Right atrium auricular region (tissue), 2 donors: Measurements from ENCODE around the gene PMF1. TPM values are rescaled to one million over a fixed set of nuclear protein-coding genes. Genes with fewer than 3 reads are reported as not detected.

Experiments used
- DNase-seq: peaks from one replicate; pipeline ENCODE4 v3.0.0-alpha.2; 2019; ENCODE audit warnings: low spot score
- H3K27ac ChIP-seq, 2 donors: fragments of 200-600 bp; sonication (generic); 1 replicate in 1 of 2; 2 replicates in 1 of 2; pipeline ENCODE4 v1.5.1; 2016 to 2019
- H3K27me3 ChIP-seq, 2 donors: fragments of 200-600 bp; sonication (generic); one replicate each; pipeline versions ENCODE4 v1.5.1 to v1.6.0; 2017 to 2019
- H3K36me3 ChIP-seq: fragments of 200-600 bp; sonication (generic); one replicate; pipeline ENCODE4 v1.5.1; 2016
- H3K4me1 ChIP-seq, 2 donors: fragments of 200-600 bp; sonication (generic); one replicate each; pipeline versions ENCODE4 v1.5.1 to v1.6.0; 2017 to 2019
- H3K4me3 ChIP-seq, 2 donors: fragments of 200-600 bp; sonication (generic); 1 replicate in 1 of 2; 2 replicates in 1 of 2; pipeline ENCODE4 v1.5.1; 2017 to 2019; ENCODE audit warnings: mild to moderate bottlenecking in 1 of 2, moderate library complexity in 1 of 2
- H3K9me3 ChIP-seq, 2 donors: fragments of 200-600 bp; sonication (generic); one replicate each; pipeline ENCODE4 v1.5.1; 2019
- total RNA-seq, 2 donors: library from RNA; depleted of rRNA; stranded (reverse); fragments of >200 nt; gene quantifications; one replicate each; pipeline ENCODE4 v1.1.0, GENCODE V29; 2016
- TF ChIP-seq, protein P1 (sequence below), 2 donors: fragments of 200-600 bp; sonication (generic); IDR thresholded peaks; one replicate each; pipeline ENCODE4 v1.5.1; 2019; ENCODE audit warnings: antibody characterized with exemption in 2 of 2

Gene PMF1
- total RNA-seq, 2 donors from 2014 or later, result 81.8 to 88.3 TPM

DNA sequence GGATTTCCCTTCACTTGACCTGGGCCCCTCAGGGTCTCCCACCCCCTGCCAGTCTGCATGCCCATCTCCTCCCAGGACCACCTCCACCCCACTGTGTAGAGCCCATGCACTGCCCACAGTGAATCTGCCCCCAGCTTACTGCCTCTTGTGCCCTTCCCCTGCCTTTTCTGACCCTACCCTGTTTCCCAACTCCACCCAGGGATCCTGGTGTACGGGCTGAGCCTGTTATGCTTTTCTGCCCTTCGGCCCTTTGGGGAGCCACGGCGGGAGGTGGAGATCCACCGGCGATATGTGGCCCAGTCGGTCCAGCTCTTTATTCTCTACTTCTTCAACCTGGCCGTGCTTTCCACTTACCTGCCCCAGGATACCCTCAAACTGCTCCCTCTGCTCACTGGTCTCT is 73.3 kb downstream of the PMF1 start:
- Histone ChIP-seq H3K4me3 (no peak overlapping the region), H3K27me3 (no peaks in the 10 kb centered on the region), H3K4me1 (peaks cover 0 to 23% of the 10 kb centered on the region in 2 donors), H3K36me3 (no peaks in the 10 kb centered on the region), H3K27ac (no peak overlapping the region), H3K9me3 (no peaks in the 10 kb centered on the region)
- DNase-seq, result no peak
- TF ChIP-seq, protein P1, sequence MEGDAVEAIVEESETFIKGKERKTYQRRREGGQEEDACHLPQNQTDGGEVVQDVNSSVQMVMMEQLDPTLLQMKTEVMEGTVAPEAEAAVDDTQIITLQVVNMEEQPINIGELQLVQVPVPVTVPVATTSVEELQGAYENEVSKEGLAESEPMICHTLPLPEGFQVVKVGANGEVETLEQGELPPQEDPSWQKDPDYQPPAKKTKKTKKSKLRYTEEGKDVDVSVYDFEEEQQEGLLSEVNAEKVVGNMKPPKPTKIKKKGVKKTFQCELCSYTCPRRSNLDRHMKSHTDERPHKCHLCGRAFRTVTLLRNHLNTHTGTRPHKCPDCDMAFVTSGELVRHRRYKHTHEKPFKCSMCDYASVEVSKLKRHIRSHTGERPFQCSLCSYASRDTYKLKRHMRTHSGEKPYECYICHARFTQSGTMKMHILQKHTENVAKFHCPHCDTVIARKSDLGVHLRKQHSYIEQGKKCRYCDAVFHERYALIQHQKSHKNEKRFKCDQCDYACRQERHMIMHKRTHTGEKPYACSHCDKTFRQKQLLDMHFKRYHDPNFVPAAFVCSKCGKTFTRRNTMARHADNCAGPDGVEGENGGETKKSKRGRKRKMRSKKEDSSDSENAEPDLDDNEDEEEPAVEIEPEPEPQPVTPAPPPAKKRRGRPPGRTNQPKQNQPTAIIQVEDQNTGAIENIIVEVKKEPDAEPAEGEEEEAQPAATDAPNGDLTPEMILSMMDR (IDR thresholded peaks at IDR 0.05), result no peak

Other genes starting within 250 kb of the PMF1 start
- 10 to 100 TPM; 50.8 to 69.8 TPM for gene ARHGEF2, start 234.5 kb upstream of the PMF1 start, total RNA-seq
- gene SSR2, start 192.1 kb upstream of the PMF1 start, total RNA-seq, result 100 to 1,000 TPM in 1 of 2 donors, 10 to 100 TPM in 1; 87.6 to 206 TPM
- gene UBQLN4, start 159.2 kb upstream of the PMF1 start, total RNA-seq, result 10 to 100 TPM; 14.6 to 25.9 TPM
- gene LAMTOR2, start 158.2 kb upstream of the PMF1 start, total RNA-seq, result 10 to 100 TPM; 46.1 to 50.7 TPM
- under 1 TPM in 1 of 2 donors, not detected in 1; 0.98 TPM for gene RAB25, start 151.8 kb upstream of the PMF1 start, total RNA-seq
- gene MEX3A, start 130.5 kb upstream of the PMF1 start, total RNA-seq, result under 1 TPM; 0.15 to 0.47 TPM
- gene LMNA, start 98.3 kb upstream of the PMF1 start, total RNA-seq, result 100 to 1,000 TPM; 258 to 273 TPM
- gene SEMA4A, start 59.4 kb upstream of the PMF1 start, total RNA-seq, result 1 to 10 TPM; 2.0 to 4.2 TPM
- gene SLC25A44, start 18.9 kb upstream of the PMF1 start, total RNA-seq, result 10 to 100 TPM; 15.5 to 18.5 TPM
- gene BGLAP, start 29.2 kb downstream of the PMF1 start, total RNA-seq, result not detected
- gene PAQR6, start 35.0 kb downstream of the PMF1 start, total RNA-seq, result not detected
- gene SMG5, start 69.8 kb downstream of the PMF1 start, total RNA-seq, result 10 to 100 TPM; 55.4 to 72.8 TPM
- gene TMEM79, start 71.3 kb downstream of the PMF1 start, total RNA-seq, result 1 to 10 TPM in 1 of 2 donors, under 1 TPM in 1; 0.96 to 1.0 TPM
- gene GLMP, start 82.7 kb downstream of the PMF1 start, total RNA-seq, result 10 to 100 TPM; 26.3 to 27.4 TPM
- not detected for gene VHLL, start 86.3 kb downstream of the PMF1 start, total RNA-seq
- gene CCT3, start 125.3 kb downstream of the PMF1 start, total RNA-seq, result 100 to 1,000 TPM; 102 to 146 TPM
- not detected for gene TSACC, start 125.5 kb downstream of the PMF1 start, total RNA-seq
- not detected for gene RHBG, start 156.2 kb downstream of the PMF1 start, total RNA-seq